Myometrial cell (primary cell): Measurements from ENCODE around the gene HUS1. TPM values are rescaled to one million over a fixed set of nuclear protein-coding genes. Genes with fewer than 3 reads are reported as not detected.

Source experiments
- total RNA-seq: library from RNA; depleted of rRNA; stranded (reverse); fragments of >200 nt; gene quantifications from 2 replicates; pipeline ENCODE4 v1.2.3, GENCODE V29; 2015

HUS1 gene
- total RNA-seq: 19.9 and 26.4 TPM in 2 replicates

GRCh38 chr7:47979145-47979831 is at the start of gene HUS1:
HUS1 (minus strand) TSS chr7:47979615; CDS start chr7:47979519, 96 bp downstream.

DNA sequence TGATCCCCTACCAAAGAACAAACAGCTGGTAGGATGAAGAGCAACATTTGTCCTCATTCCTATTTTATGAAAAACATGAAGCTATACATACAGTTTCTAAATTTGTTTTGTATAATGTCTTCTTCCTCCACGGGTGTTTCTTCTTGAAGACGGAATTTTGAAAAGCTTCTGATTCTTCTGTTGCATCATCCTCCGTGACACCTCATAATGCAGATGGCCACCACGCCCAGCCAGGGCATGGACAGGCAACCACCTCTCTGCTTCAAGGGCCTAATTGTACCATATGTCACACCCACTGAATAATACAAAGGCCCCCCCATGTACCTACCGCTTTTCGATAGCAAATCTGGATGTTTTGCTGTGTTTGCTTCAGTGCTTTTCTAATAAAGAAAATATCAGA is 49.5 kb upstream of the HUS1 start, which contains the start of gene SUN3:
Gene SUN3, minus strand, starts transcription at position 170 of the 400 bp plus-strand sequence. Its CDS starts 169 bp downstream, at position 1.

GRCh38 chr7:47948141-47948790 is 31.1 kb downstream of the HUS1 start, which contains the start of gene PKD1L1:
PKD1L1 (minus strand) TSS chr7:47948466; CDS start chr7:47948440, 26 bp downstream.

Other genes starting within 250 kb of the HUS1 start
- gene PKD1L1, start 31.1 kb downstream of the HUS1 start, total RNA-seq: 0.18 TPM in 1 of 2 replicates, not detected in the other
- not detected in 2 replicates for gene SUN3, start 49.5 kb upstream of the HUS1 start, total RNA-seq
- gene C7orf57, start 55.9 kb upstream of the HUS1 start, total RNA-seq: 0.18 TPM in 1 of 2 replicates, not detected in the other
- gene UPP1, start 109.7 kb upstream of the HUS1 start, total RNA-seq: 42.9 and 47.9 TPM in 2 replicates
- gene ABCA13, start 191.8 kb upstream of the HUS1 start, total RNA-seq: not detected in 2 replicates